Stomach (tissue), 9 donors: Measurements from ENCODE around the gene ZNF672. TPM values are rescaled to one million over a fixed set of nuclear protein-coding genes. Genes with fewer than 3 reads are reported as not detected.

Experiments used
- DNase-seq, 2 donors: peaks; one replicate each; pipeline versions ENCODE4 v3.0.0 to v3.0.0-alpha.2; 2013 to 2019
- H3K27ac ChIP-seq, 5 donors: fragments of 200-600 bp in 4 of 5; sonication (generic) in 4 of 5; one replicate each; pipeline ENCODE4 v1.5.1; 2013 to 2019; ENCODE audit warnings: mild to moderate bottlenecking in 1 of 5, moderate library complexity in 1 of 5
- H3K27me3 ChIP-seq, 3 donors: fragments of 200-600 bp; sonication (generic); one replicate each; pipeline ENCODE4 v1.5.1; 2017 to 2019; ENCODE audit warnings: mixed run types in 1 of 3
- H3K36me3 ChIP-seq, 4 donors: fragments of 200-600 bp; sonication (generic); 1 replicate in 3 of 4; 2 replicates in 1 of 4; pipeline ENCODE4 v1.5.1; 2016 to 2019
- H3K4me1 ChIP-seq, 4 donors: fragments of 200-600 bp; sonication (generic); one replicate each; pipeline ENCODE4 v1.5.1; 2016 to 2019
- H3K4me3 ChIP-seq, 4 donors: fragments of 200-600 bp; sonication (generic) in 3 of 4; one replicate each; pipeline ENCODE4 v1.5.1; 2016 to 2019; ENCODE audit warnings: mild to moderate bottlenecking in 1 of 4
- H3K9me3 ChIP-seq, 4 donors: fragments of 200-600 bp; sonication (generic); one replicate each; pipeline ENCODE4 v1.5.1; 2016 to 2019
- EP300 ChIP-seq: sonication (generic); formaldehyde crosslinking; IDR thresholded peaks from one replicate; pipeline ENCODE4 v1.6.1; 2017; ENCODE audit warnings: antibody characterized with exemption
- POLR2A ChIP-seq, 4 donors: fragments of 450-650 bp; IDR thresholded peaks; one replicate each; pipeline ENCODE4 v1.6.1; 2016; ENCODE audit warnings: antibody characterized with exemption in 4 of 4, control low read depth in 2 of 4, mild to moderate bottlenecking in 1 of 4, moderate library complexity in 1 of 4
- POLR2AphosphoS5 ChIP-seq, 3 donors: sonication (generic); formaldehyde crosslinking; IDR thresholded peaks; one replicate each; pipeline ENCODE4 v1.6.1; 2016; ENCODE audit warnings: antibody characterized with exemption in 3 of 3
- WGBS, 5 donors: extraction: QIAGEN DNeasy Blood & Tissue Kit in 3 of 5; methylation state at CpG; one replicate each; pipeline versions ENCODE4 v1.1.5 to v1.1.7; 2013 to 2018; 5-methylcytosine and 5-hydroxymethylcytosine counted together
- intact Hi-C: fragments of 100-400 bp; cut with DNase I; formaldehyde crosslinking; loops from one replicate; pipeline ENCODE4 v1.15.1; 2023; ENCODE audit warnings: low total_unique reads
- polyA plus RNA-seq, 3 donors: library from polyadenylated mRNA; stranded (reverse); fragments of 200-250 nt; gene quantifications; one replicate each; pipeline ENCODE4 v1.2.3, GENCODE V29; 2013
- total RNA-seq, 5 donors: library from RNA; depleted of rRNA; stranded (reverse); fragments of >200 nt; gene quantifications; one replicate each; pipeline versions ENCODE4 v1.1.0 to v1.2.3, GENCODE V29; 2014 to 2016
- TF ChIP-seq, protein P1 (sequence below), 7 experiments: fragments of 450-650 bp in 4 of 7; fragments of 200-600 bp in 3 of 7; sonication (generic) in 3 of 7; IDR thresholded peaks; one replicate each; pipeline ENCODE4 v1.5.1; 2016 to 2019; ENCODE audit warnings: antibody characterized with exemption in 7 of 7, control low read depth in 2 of 7, mild to moderate bottlenecking in 1 of 7
- donor health status: healthy with polysubstance abuse.
- donor health status: Bipolar disorder and iron deficiency.
- donor health status: healthy.

ZNF672 gene
- total and polyA plus RNA-seq, 8 donors = 13.0 to 142 (median 29.0) TPM

DNA sequence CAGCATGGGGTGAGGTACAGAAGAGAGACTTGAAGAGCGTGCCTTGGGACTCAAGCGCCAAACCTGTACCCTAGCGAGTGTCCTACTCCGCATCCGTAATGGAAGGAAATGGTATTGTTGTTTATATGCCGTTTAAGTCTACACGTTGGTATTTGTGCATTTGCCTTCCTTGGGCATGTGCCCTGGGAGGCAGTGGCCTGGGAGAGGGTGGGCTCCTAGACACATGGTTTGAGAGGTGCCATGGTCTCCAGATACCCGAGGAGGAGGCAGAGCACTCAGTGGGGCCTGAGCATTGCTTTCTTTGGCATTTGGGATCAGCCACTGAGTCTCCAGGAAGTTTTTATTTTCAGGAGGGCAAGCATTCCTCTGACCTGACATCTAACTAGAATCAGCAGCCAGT lies 6.5 kb downstream of the ZNF672 start:
- Histone ChIP-seq H3K4me3 (no peak overlapping the region), H3K4me1 (peaks cover 28 to 42% (median 31%) of the 10 kb centered on the region in 4 donors), H3K36me3 (peaks cover 50 to 66% (median 56%) of the 10 kb centered on the region in 4 donors), H3K9me3 (no peaks in the 10 kb centered on the region), H3K27me3 (no peaks in the 10 kb centered on the region), H3K27ac (no peak overlapping the region)
- intact Hi-C loops = no loop called here
- TF ChIP-seq, protein P1, sequence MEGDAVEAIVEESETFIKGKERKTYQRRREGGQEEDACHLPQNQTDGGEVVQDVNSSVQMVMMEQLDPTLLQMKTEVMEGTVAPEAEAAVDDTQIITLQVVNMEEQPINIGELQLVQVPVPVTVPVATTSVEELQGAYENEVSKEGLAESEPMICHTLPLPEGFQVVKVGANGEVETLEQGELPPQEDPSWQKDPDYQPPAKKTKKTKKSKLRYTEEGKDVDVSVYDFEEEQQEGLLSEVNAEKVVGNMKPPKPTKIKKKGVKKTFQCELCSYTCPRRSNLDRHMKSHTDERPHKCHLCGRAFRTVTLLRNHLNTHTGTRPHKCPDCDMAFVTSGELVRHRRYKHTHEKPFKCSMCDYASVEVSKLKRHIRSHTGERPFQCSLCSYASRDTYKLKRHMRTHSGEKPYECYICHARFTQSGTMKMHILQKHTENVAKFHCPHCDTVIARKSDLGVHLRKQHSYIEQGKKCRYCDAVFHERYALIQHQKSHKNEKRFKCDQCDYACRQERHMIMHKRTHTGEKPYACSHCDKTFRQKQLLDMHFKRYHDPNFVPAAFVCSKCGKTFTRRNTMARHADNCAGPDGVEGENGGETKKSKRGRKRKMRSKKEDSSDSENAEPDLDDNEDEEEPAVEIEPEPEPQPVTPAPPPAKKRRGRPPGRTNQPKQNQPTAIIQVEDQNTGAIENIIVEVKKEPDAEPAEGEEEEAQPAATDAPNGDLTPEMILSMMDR (IDR thresholded peaks at IDR 0.05) = no peak
- WGBS, 5 donors = 83 to 90% (median 86%) methylated on average over 8 of the region's 8 CpGs
- DNase-seq = no peak

DNA sequence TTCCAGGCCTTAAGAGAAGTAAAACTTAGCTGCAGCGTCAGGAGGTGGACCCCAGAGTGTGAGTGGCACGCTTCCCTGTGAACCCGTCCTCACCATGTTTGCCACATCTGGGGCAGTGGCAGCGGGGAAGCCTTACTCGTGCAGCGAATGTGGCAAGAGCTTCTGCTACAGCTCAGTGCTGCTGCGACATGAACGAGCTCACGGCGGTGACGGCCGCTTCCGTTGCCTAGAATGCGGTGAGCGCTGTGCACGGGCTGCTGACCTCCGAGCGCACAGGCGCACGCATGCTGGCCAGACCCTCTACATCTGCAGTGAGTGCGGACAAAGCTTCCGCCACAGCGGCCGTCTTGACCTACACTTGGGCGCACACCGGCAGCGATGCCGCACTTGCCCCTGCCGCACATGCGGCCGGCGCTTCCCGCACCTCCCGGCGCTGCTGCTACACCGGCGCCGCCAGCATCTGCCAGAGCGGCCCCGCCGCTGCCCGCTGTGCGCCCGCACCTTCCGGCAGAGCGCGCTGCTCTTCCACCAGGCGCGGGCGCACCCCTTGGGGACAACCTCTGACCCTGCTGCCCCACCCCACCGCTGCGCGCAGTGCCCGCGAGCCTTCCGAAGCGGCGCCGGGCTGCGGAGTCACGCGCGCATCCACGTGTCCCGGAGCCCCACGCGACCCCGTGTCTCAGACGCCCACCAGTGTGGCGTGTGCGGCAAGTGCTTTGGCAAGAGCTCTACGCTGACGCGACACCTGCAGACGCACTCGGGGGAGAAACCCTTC lies 9.3 kb downstream of the ZNF672 start:
- intact Hi-C loops = no loop called here

DNA sequence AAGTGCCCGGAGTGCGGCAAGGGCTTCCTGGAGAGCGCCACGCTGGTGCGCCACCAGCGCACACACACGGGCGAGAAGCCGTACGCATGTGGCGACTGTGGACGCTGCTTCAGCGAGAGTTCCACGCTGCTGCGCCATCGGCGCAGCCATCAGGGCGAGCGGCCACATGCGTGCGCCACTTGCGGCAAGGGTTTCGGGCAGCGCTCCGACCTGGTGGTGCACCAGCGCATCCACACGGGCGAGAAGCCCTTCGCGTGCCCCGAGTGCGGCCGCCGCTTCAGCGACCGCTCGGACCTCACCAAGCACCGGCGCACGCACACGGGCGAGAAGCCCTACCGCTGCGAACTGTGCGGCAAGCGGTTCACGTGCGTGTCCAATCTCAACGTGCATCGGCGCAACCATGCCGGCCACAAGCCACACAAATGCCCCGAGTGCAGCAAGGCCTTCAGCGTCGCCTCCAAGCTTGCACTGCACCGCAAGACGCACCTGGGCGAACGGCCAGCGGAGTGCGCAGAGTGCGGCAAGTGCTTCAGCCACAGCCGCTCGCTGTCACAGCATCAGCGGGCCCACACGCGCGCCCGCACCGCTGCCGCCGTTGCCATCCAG lies 10.0 kb downstream of the ZNF672 start:
- no peaks in the 10 kb centered on the region for H3K27me3 ChIP-seq
- no peak overlapping the region for H3K27ac ChIP-seq
- H3K4me1 ChIP-seq = peaks cover 1 to 17% (median 8%) of the 10 kb centered on the region in 4 donors
- H3K4me3 ChIP-seq = no peak overlapping the region
- intact Hi-C loops = no loop called here
- peaks cover 60 to 86% (median 81%) of the 10 kb centered on the region in 4 donors for H3K36me3 ChIP-seq
- no peaks in the 10 kb centered on the region for H3K9me3 ChIP-seq
- WGBS, 5 donors = 95 to 97% (median 97%) methylated on average over 42 to 72 of the region's 72 CpGs
- no peak for DNase-seq
- TF ChIP-seq POLR2AphosphoS5 (IDR thresholded peaks at IDR 0.05) (no peak), POLR2A (IDR thresholded peaks at IDR 0.05) (no peak), EP300 (no peak)
- TF ChIP-seq, protein P1 (IDR thresholded peaks at IDR 0.05) = no peak

More for the DNA sequence above, 9.3 kb downstream of the ZNF672 start:
- WGBS, 5 donors = 92 to 97% (median 95%) methylated on average over 52 to 76 of the region's 76 CpGs
- Histone ChIP-seq H3K9me3 (no peaks in the 10 kb centered on the region), H3K27me3 (no peaks in the 10 kb centered on the region), H3K27ac (no peak overlapping the region), H3K4me3 (no peak overlapping the region), H3K4me1 (peaks cover 3 to 23% (median 14%) of the 10 kb centered on the region in 4 donors), H3K36me3 (peaks cover 60 to 90% (median 83%) of the 10 kb centered on the region in 4 donors)
- no peak for TF ChIP-seq EP300
- no peak for TF ChIP-seq POLR2AphosphoS5 (IDR thresholded peaks at IDR 0.05)
- TF ChIP-seq, protein P1 (IDR thresholded peaks at IDR 0.05) = no peak
- TF ChIP-seq POLR2A (IDR thresholded peaks at IDR 0.05) = no peak
- DNase-seq = no peak

DNA sequence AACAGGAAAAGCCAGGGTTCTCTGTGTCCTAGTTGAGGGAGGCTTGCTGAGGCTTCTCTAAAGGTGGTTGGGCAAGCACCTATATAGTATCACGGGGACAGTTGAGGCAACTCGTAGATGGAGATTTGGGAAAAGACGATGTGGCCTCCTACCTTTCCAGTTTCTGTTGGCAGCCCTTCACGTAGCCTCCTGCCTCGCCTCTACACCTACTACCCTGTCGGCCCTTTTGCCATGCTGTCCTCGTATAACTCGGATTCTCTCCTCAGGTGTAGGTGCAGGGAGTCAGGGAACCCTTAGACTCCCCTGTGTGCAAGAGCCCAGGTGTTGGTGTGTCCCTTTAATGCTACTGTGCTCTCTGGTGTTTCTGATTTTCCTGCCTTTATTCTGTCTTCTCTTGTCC lies 10.6 kb downstream of the ZNF672 start:
- no peak for DNase-seq

More for the DNA sequence above, 10.6 kb downstream of the ZNF672 start:
- no peaks in the 10 kb centered on the region for H3K9me3 ChIP-seq
- intact Hi-C loops = no loop called here
- WGBS, 5 donors = 85 to 92% (median 87%) methylated on average over 8 of the region's 8 CpGs
- peaks cover 63 to 92% (median 83%) of the 10 kb centered on the region in 4 donors for H3K36me3 ChIP-seq
- H3K27ac ChIP-seq = no peak overlapping the region
- no peak overlapping the region for H3K4me3 ChIP-seq
- TF ChIP-seq EP300 (no peak), POLR2AphosphoS5 (IDR thresholded peaks at IDR 0.05) (no peak), POLR2A (IDR thresholded peaks at IDR 0.05) (no peak)
- TF ChIP-seq, protein P1 (IDR thresholded peaks at IDR 0.05) = no peak
- peaks cover 4 to 15% (median 6%) of the 10 kb centered on the region in 4 donors for H3K4me1 ChIP-seq
- H3K27me3 ChIP-seq = no peaks in the 10 kb centered on the region
